GM12865 (cell line): ENCODE measurements around the gene MPZL1.
A peak's percentile ranks its signal among the peaks of the same experiment; 100 is the strongest.

Experiments
- DNase-seq: peaks from one replicate; pipeline ENCODE4 v3.0.0; 2010; ENCODE audit warnings: low read depth
- H3K4me3 ChIP-seq: 2 replicates; pipeline ENCODE4 v1.5.1; 2011; ENCODE audit warnings: mild to moderate bottlenecking, low read depth, low read length, control low read depth
- TF ChIP-seq, protein P1 (sequence below): IDR thresholded peaks from 2 replicates; pipeline ENCODE4 v1.5.1; 2011; ENCODE audit warnings: low read length, control low read depth, low read depth, inconsistent platforms; ENCODE audit not compliant: insufficient read depth; ENCODE audit errors: missing control alignments

MPZL1 gene

DNA sequence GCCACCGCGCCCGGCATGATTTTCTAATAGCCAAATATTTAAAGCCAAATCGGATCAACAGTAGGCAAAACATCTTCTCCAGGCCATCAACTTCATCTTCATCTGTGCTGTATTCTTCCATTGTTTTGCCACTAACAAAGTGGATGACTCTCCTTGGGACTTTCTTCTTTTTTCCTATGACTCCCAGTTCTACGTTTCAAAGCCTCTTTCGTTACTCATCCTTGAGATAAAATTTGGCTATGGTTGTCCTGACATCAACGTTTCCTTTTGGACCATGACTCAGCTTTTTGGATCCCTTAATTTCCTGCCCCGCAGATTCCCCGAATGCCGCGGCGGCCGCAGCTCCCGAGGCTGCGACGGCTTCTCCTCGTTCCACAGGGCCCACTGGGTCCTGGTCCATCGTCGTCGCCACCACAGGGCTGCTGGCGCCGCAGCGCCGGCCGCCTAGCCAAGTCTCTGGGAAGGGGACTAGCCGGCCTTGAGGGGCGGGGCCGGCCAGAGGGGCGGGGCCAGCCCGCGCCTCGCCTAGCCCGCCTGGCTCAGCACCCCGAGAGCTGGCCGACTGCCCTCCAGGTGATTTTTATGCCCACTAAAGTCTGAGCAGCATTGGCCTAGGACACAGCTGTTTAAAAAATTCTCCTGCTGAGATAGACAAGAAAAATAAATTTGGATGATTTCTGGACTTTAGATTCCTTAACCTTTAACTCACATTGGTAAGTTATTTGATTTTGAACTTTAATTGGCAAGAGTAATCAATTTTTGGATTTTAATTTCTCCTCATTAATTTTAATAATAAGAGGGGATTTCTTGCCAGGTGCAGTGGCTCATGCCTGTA is 98.3 kb downstream of the MPZL1 start:
- peak overlapping the region; percentile 48 for H3K4me3 ChIP-seq
- TF ChIP-seq, protein P1, sequence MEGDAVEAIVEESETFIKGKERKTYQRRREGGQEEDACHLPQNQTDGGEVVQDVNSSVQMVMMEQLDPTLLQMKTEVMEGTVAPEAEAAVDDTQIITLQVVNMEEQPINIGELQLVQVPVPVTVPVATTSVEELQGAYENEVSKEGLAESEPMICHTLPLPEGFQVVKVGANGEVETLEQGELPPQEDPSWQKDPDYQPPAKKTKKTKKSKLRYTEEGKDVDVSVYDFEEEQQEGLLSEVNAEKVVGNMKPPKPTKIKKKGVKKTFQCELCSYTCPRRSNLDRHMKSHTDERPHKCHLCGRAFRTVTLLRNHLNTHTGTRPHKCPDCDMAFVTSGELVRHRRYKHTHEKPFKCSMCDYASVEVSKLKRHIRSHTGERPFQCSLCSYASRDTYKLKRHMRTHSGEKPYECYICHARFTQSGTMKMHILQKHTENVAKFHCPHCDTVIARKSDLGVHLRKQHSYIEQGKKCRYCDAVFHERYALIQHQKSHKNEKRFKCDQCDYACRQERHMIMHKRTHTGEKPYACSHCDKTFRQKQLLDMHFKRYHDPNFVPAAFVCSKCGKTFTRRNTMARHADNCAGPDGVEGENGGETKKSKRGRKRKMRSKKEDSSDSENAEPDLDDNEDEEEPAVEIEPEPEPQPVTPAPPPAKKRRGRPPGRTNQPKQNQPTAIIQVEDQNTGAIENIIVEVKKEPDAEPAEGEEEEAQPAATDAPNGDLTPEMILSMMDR: no peak

DNA sequence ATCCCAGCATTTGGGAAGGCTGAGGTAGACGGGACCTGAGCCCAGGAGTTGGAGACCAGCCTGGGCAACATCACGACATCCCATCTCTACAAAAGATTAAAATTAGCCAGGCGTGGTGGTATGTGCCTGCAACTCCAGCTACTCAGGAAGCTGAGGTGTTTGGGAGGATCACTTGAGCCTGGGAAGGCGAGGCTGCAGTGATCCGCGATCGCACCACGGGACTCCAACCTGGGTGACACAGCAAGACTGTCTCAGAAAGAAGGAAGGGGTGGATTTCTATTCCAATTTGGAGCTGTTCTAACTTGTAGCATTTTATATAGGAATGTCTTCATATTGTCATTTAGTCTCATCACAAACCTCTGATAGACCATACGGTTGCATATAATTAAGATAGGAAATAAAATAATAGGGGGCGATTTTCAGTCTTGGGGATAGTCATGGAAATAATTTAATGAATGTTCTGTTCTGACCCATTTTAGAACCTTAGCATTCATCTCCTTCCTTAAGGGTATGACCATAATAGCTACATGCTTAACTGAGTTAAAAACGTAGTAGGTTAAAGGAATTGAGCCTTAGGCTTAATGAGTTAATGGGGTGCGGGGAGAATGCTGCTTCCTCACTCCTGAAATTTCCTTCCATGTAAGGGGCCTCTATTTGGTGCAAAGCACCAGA is 99.0 kb downstream of the MPZL1 start:
- DNase-seq: no peak
- TF ChIP-seq, protein P1: no peak
- H3K4me3 ChIP-seq: no peak overlapping the region

More for the DNA sequence above, 98.3 kb downstream of the MPZL1 start:
- peak; percentile 19 for DNase-seq

DNA sequence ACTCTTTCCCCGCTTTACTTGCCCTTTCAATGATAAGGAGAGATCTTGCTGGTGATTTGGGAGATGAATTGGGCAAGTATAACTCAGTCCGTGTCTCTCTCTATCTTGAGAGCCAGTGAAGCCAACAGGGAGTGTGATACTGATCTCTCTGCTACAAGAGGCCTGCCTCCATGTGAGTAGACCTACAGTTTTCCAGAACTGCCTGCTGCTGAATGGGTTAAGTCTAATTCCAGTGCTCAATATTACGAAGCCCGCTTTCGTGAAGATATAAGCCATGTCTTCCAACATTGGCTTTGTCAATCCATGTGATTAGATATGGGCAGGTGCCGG is 99.5 kb downstream of the MPZL1 start:
- H3K4me3 ChIP-seq: no peak overlapping the region
- TF ChIP-seq, protein P1: no peak
- no peak for DNase-seq

DNA sequence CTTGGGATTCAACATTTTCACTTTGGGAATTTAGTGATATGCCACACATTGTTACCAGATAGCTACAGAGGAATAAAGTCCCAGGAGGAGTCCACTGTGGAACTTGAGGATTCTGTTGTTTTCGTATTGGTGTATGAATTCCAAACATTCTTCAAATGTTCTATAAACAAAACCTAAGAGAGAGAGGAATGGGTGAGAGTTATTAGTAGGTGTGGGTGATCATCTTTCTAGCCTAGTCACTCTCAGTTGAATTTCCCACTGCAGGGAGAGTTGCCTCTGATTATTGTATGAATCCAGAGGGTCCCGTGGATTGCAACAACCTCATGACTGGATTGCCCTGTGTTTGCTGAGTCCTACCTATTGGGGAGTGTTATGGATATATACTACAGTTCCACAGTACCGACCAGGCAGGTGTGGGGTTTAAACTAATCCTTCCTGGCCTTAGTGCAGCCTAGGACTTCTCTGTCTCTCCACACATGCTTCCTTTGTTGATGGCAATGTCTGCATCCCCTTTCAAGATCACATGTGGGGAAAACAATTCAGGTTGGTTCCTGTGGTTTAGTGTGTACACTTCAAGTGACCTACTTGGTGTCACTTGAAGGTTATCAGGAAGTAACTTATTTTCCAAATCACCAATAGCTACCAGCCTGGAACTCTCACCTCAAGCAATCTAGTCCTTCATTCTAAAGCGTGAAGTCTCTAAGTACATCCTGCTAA is 100.3 kb downstream of the MPZL1 start:
- no peak for DNase-seq
- TF ChIP-seq, protein P1: no peak
- H3K4me3 ChIP-seq: no peak overlapping the region

DNA sequence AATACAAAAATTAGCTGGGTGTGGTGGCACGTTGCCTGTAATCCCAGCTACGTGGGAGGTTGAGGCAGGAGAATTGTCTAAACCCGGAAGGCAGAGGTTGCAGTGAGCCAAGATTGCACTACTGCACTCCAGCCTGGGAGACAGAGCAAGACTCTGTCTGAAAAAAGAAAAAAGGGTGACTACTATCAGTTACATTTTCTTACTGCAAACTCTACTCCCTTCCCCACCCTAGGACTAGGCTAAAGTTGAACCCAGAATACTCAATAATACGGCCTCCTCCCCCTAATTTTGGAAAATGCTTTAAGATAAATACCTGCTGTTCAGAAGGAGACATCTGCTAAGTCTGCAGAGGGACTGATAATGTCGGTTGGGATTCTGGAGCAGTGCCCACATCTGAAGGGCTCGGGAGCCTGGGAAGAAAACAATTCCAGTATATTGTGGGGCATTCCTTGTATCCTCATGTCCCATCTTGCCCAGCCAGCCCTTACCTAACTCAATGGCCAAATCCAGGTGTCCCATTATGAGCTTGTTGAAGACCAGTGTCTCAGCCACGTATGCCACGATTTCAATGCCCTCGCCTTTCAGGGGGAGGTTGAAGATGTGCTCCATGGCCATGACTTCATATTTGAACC is 102.5 kb downstream of the MPZL1 start:
- no peak overlapping the region for H3K4me3 ChIP-seq
- TF ChIP-seq, protein P1: no peak
- DNase-seq: no peak

DNA sequence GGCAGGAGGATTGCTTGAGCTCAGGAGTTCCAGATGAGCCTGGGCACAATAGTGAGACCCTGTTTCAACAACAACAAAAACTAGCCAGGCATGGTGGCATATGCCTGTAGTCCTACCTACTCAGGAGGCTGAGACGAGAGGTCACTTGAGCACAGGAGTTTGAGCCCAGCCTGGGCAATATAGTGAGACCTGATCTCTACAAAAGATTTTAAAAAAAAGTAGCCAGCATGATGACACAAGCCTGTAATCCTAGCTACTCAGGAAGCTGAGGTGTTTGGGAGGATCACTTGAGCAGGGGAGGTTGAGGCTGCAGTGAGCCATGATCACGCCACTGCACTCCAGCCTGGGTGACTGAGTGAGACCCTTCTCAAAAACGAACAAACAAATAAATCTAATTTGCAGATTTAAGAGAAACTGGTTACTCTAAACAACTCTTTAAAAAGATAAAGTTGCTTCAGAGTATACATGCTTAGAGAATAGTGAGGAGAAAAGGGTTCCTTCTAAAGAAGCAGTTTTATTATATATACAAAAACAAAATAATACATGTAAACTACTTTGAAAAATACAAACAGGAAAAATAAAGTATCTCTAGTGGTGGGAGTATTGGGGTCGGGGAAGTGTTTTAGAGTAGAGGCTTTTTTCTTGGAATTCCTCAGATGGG is 103.8 kb downstream of the MPZL1 start:
- TF ChIP-seq, protein P1: no peak
- no peak for DNase-seq
- no peak overlapping the region for H3K4me3 ChIP-seq
